GM18511 (cell line): Measurements from ENCODE around the gene PHLDA1.

Experiments used
- ATAC-seq: cut with Tn5 transposase; IDR thresholded peaks from one replicate; pipeline ENCODE4 v1.9.1; 2021; ENCODE audit warnings: mild to moderate bottlenecking, moderate library complexity; ENCODE audit not compliant: unreplicated experiment

The PHLDA1 gene

GRCh38 chr12:76031414-76032042 is at the start of gene PHLDA1:
Gene PHLDA1 (minus strand): TSS chr12:76031776.
- ATAC-seq = peak; percentile 81

GRCh38 chr12:76080729-76081415 is 49.3 kb upstream of the PHLDA1 start:
- no peak for ATAC-seq

GRCh38 chr12:76080017-76080728 is 48.6 kb upstream of the PHLDA1 start:
- no peak for ATAC-seq

GRCh38 chr12:76078748-76079147 is 47.2 kb upstream of the PHLDA1 start:
- no peak for ATAC-seq

GRCh38 chr12:76075448-76075847 is 43.9 kb upstream of the PHLDA1 start:
- no peak for ATAC-seq

- no peak for ATAC-seq
Measured at GRCh38 chr12:76074701-76075336, 43.2 kb upstream of the PHLDA1 start.

- ATAC-seq = no peak
Measured at GRCh38 chr12:76073561-76073960, 42.0 kb upstream of the PHLDA1 start.

- no peak for ATAC-seq
Measured at GRCh38 chr12:76072568-76072967, 41.0 kb upstream of the PHLDA1 start.

GRCh38 chr12:76069339-76069738 is 37.8 kb upstream of the PHLDA1 start:
- no peak for ATAC-seq

GRCh38 chr12:76065917-76066316 is 34.3 kb upstream of the PHLDA1 start:
- ATAC-seq = no peak

- no peak for ATAC-seq
Measured at GRCh38 chr12:76064904-76065303, 33.3 kb upstream of the PHLDA1 start.

GRCh38 chr12:76060111-76060510 is 28.5 kb upstream of the PHLDA1 start:
- ATAC-seq = no peak

- no peak for ATAC-seq
Measured at GRCh38 chr12:76057326-76057725, 25.8 kb upstream of the PHLDA1 start.

GRCh38 chr12:76055393-76055792 is 23.8 kb upstream of the PHLDA1 start:
- no peak for ATAC-seq

- no peak for ATAC-seq
Measured at GRCh38 chr12:76049575-76050251, 18.1 kb upstream of the PHLDA1 start.

GRCh38 chr12:76047742-76048141 is 16.2 kb upstream of the PHLDA1 start:
- no peak for ATAC-seq

- no peak for ATAC-seq
Measured at GRCh38 chr12:76047060-76047459, 15.5 kb upstream of the PHLDA1 start.

GRCh38 chr12:76043377-76043776 is 11.8 kb upstream of the PHLDA1 start:
- no peak for ATAC-seq

GRCh38 chr12:76042147-76042546 is 10.6 kb upstream of the PHLDA1 start:
- no peak for ATAC-seq

GRCh38 chr12:76041406-76041805 is 9.8 kb upstream of the PHLDA1 start:
- no peak for ATAC-seq

- no peak for ATAC-seq
Measured at GRCh38 chr12:76040461-76040860, 8.9 kb upstream of the PHLDA1 start.
